ENCODE data around the gene CXCL16.
A peak's percentile ranks its signal among the peaks of the same experiment; 100 is the strongest.
"Not testable (repeated sequence)": the region's sequence is repeated elsewhere in the genome, so short reads cannot be mapped to it uniquely, and the experiment has no call there.

The CXCL16 gene

DNA sequence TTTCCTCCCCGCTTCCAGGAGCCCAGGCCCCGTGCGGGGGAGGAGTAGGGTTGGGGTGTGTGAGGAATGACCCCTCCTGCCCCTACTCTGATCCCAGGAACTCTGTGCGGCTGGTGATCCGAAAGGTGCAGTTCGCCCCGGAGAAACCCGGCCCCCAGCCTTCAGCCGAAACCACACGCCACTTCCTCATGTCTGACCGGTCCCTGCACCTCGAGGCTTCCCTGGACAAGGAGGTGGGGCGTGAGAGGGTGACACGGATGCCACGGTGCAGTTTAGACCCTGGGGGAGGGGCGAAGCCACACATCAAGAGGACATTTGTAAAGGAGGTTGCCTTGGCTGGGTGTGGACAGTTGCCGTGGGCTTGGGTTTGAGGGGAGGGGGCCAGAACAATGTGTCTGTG is 21.9 kb downstream of the CXCL16 start:
- no peak for TF ChIP-seq CTCF (IDR thresholded peaks at IDR 0.05; ENCODE audit: insufficient read depth, low read depth, low read length, missing control alignments)
- H3K4me3 ChIP-seq (ENCODE audit: low read length), result no peak overlapping the region
- no peak for DNase-seq (ENCODE audit: low read depth)

- H3K4me3 ChIP-seq (ENCODE audit: low read length), result no peak overlapping the region
- DNase-seq (ENCODE audit: low read depth), result no peak
- TF ChIP-seq CTCF (IDR thresholded peaks at IDR 0.05; ENCODE audit: insufficient read depth, low read depth, low read length, missing control alignments), result no peak
These were observed 23.6 kb downstream of the CXCL16 start for GRCh38 chr17:4716081-4716480.

DNA sequence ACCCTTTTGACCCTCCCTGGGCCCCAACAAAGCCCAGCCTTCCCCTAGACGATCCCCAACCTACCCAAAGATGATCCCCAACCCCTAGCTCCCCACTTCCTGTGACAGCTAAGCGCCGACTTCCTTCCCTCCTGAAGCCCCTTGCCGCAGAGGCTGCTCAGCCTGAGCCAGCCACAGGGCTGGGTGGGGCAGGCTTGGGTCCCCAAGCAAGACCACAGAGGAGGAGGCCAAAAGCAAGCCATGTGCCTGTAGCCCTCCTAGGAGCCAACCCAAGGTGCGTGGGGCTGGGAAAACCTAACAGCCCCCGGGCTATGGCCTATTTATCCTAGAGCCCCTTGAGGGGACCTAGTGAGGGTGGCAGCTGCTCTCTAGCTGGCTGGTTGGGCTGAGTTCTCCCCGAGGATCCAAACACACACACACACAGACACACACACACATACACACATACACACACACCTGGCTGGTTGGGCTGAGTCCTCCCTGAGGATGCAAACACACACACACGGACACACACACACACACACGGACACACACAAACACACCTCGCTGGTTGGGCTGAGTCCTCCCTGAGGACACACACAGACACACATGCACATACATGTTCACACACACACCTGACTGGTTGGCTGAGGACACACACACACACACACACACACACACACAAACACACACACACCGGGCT is 24.5 kb downstream of the CXCL16 start:
- TF ChIP-seq CTCF (IDR thresholded peaks at IDR 0.05; ENCODE audit: insufficient read depth, low read depth, low read length, missing control alignments), result no peak
- no peak for DNase-seq (ENCODE audit: low read depth)
- H3K4me3 ChIP-seq (ENCODE audit: low read length), result no peak overlapping the region

DNA sequence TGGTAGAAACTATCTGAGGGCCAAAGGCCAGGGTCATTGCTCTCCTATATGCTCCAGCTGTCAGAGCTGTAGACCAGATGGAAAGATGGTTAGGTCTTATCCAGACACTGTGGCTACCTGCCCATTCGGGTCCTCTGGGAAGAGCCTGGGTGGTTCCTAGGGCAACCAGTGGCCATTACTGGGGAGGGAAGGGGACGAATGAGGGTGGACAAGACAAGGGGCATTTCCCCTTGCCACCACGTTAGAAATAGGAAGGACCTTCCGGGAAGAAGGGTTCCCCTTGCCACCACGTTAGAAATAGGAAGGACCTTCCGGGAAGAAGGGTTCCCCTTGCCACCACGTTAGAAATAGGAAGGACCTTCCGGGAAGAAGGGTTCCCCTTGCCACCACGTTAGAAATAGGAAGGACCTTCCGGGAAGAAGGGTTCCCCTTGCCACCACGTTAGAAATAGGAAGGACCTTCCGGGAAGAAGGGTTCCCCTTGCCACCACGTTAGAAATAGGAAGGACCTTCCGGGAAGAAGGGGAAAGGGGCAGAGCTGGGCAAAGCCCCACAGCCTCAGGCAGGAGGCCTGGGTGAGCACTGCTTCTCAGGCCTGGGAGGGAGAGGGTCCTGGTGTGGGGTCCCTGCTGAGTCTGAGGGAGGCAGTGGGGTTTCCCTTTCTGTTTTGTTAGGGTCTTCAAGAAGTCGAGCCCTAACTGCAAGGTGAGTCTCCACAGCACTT is 25.2 kb downstream of the CXCL16 start:
- DNase-seq (ENCODE audit: low read depth); H3K4me3 ChIP-seq (ENCODE audit: low read length): not testable (repeated sequence)

DNA sequence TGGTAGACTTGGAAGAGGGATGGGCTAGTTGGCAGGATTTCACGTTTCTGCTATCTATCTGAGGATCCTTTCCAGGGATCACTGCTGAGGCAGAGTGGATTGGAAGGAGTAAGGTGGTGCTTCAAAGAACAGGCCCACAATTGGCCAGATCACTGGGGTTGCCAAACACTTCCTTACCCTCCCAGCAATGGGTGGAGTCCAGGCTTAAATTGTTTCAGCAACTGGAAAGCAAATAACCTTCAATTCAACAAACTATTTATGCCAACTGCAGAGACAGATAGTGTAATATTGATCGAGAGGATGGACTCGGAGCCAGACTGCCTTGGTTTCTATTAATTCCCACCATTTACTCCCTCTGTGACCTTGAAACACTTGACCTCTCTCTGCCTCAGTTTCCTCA is 27.2 kb downstream of the CXCL16 start:
- H3K4me3 ChIP-seq (ENCODE audit: low read length), result no peak overlapping the region
- no peak for TF ChIP-seq CTCF (IDR thresholded peaks at IDR 0.05; ENCODE audit: insufficient read depth, low read depth, low read length, missing control alignments)
- peak; percentile 24 for DNase-seq (ENCODE audit: low read depth)

DNA sequence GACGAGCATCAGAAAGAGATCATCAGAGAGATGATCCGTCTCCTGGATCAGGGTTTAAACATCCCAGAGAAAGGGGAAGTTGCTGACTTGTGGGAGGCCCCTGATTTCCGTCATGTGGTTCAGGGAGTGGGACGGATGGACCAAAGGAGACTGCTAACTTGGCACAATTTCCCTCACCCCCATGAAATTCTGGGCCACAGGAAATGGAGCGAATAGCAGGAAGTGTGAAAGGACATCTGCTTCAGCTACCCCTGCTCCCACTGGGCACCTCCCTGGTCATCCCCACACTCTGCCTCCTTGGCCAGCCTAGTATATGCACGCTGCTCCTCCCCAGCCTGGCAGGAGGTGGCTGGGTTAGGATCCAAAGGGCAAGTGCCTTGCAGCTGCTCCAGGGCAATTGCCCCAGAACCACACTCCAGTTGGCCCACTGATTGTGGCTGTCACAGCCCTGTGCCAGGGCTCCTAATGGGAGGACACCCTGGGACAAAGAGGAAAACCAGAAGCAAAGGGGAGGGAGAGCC is 28.0 kb downstream of the CXCL16 start:
- no peak for TF ChIP-seq CTCF (IDR thresholded peaks at IDR 0.05; ENCODE audit: insufficient read depth, low read depth, low read length, missing control alignments)
- no peak overlapping the region for H3K4me3 ChIP-seq (ENCODE audit: low read length)
- no peak for DNase-seq (ENCODE audit: low read depth)

DNA sequence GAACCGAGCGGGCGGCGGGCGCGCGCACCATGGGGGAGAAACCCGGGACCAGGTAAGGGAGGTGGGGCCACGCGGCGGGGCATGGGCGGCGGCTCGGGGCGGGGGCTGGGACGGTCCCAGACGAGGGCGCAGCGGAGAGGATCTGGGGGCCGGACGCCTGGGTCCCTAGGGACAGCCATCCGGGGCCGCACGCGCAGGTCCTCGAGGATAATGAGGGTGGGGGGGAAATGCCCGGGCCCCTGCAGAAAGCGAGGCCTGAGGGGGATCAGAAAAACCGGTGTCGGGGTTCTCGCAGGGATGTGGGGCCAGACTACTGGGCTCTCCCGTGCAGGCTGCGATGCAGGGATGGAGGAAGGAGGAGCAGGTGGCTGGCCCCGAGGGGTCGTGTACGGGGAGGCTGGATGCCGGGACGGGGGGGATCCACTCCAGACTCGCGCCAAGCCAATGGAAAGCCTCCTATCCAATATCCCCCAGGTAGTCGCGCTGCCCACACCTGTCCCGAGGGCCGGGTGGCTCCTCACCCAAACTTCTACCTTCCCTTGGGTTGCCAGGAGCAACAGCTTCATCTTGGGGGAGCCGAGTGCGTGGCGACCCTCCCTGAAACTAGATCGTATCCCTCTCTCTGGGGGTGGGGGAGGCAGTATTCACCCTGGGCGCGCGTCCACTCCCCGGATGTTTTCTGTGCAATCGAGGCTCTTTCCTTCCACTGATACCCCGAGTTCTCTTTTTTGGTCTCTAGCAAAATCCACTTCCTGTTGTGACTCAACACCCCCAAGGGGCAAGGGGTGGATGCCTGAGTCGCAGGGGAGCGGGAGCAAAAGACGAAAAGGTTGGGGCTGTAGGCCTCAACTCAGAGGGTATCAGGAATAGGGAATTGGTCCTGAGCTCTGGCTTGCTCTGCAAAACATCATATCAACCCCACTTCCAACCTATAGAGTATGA is 28.8 kb downstream of the CXCL16 start:
- no peak for TF ChIP-seq CTCF (IDR thresholded peaks at IDR 0.05; ENCODE audit: insufficient read depth, low read depth, low read length, missing control alignments)
- peak overlapping the region; percentile 59 for H3K4me3 ChIP-seq (ENCODE audit: low read length)
- DNase-seq (ENCODE audit: low read depth), result no peak

All from epithelial cell of esophagus (primary cell).